Measurements from ENCODE around the gene SLC4A3.

Gene SLC4A3, protein sequence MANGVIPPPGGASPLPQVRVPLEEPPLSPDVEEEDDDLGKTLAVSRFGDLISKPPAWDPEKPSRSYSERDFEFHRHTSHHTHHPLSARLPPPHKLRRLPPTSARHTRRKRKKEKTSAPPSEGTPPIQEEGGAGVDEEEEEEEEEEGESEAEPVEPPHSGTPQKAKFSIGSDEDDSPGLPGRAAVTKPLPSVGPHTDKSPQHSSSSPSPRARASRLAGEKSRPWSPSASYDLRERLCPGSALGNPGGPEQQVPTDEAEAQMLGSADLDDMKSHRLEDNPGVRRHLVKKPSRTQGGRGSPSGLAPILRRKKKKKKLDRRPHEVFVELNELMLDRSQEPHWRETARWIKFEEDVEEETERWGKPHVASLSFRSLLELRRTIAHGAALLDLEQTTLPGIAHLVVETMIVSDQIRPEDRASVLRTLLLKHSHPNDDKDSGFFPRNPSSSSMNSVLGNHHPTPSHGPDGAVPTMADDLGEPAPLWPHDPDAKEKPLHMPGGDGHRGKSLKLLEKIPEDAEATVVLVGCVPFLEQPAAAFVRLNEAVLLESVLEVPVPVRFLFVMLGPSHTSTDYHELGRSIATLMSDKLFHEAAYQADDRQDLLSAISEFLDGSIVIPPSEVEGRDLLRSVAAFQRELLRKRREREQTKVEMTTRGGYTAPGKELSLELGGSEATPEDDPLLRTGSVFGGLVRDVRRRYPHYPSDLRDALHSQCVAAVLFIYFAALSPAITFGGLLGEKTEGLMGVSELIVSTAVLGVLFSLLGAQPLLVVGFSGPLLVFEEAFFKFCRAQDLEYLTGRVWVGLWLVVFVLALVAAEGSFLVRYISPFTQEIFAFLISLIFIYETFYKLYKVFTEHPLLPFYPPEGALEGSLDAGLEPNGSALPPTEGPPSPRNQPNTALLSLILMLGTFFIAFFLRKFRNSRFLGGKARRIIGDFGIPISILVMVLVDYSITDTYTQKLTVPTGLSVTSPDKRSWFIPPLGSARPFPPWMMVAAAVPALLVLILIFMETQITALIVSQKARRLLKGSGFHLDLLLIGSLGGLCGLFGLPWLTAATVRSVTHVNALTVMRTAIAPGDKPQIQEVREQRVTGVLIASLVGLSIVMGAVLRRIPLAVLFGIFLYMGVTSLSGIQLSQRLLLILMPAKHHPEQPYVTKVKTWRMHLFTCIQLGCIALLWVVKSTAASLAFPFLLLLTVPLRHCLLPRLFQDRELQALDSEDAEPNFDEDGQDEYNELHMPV

DNA sequence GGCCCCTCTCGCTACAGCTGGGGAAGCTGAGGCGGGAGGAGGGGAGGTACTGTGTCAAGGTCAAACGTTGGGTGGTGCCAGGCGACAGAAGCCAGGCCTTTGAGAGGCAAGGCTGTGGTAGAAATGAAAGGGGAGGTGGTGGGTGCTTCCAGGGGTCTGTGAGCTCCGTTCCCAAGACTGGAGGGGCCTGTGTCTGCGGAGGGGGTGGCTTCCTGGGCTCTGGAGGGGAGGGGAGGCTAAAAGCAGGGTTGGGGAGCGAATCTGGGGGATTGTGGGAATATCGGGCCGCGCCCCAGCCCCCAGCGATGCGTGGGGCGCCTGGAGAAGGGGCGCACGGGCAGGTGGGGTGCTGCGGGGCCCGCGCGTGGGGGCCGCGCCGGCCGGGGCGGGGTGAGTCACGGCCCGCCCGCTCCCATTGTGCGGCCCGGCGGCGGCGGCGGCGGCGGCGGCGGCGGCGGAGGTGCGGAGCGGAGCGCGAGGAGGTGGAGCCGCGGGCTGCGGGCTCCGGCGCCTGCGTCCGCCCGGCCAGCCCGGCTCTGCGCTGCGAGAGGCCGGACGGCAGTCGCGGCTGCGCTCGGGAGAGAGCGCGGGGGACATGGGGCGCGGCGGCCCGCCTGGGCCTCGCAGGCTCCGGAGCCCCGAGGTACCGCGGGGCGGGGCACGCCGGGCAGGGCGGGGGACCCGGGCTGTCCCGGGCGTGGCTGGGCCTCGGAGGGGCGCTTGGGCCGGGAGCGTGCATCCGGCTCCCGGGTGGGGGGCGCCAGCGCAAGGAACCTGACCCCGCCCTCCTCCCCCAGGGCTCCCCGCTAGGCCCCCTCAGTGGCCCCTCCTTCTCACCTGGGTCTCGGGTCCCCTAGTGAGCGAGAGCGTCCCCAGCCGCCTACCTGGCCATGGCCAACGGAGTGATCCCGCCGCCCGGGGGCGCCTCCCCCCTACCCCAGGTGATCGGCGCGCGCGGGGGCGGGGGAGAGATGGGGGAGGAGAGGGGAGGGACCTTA lies at the start of gene SLC4A3:
Gene SLC4A3, plus strand, starts transcription at position 528 of the 998 bp plus-strand sequence. Its CDS starts 363 bp downstream, at position 891.
- DNase-seq: peak; percentile 46

DNA sequence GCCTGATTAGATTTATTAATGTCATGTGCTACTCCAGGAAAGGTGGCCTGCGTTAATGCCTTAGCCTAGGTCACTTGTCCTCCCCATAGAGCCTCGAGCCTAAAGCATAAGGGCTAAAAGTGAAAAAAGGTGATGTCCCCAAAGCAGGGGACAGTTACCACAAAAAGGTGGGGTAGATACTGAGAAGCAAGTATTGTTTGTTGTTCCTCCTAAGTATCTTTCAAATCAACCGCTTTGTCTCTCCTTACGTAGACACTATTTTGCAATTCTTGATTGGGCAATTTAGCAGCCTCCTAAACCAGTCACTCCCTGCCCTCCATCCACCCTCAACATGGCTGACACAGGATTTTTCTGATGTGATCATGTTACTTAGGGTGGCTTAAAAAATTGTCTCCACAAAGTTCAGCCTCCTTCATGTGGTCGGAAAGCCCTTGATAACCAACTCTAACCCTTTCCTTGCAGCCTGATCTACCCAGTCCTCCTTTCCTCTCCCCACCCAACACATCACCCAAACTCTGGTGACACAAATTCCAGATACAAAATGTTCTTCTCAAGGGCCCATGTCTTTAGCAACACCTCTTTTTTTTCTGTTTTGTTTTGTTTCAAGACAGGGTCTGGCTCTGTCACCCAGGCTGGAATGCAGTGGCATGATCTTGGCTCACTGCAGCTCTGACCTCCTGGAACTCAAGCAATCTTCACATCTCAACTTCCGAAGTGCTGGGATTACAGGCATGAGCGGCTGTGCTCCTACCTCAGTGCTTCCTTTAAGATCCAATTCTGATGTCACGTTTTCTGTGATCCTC lies 48.4 kb upstream of the SLC4A3 start:
- no peak for DNase-seq

DNA sequence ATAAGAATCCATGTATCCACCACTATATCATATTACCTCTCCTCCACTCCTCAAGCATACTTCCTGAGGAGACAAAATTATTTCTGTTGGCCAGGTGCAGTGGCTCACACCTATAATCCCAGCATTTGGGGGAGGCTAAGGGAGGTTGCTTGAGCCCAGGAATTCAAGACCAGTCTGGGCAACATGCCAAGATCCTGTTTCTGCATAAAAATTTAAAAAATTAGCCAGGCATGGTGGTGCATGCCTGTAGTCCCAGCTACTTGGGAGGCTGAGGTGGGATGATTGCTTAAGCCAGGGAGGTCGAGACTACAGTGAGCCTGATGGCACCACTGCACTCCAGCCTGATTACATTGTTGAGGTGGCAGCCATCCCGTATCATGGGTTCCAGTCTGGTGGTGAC lies 46.1 kb upstream of the SLC4A3 start:
- DNase-seq: no peak

DNA sequence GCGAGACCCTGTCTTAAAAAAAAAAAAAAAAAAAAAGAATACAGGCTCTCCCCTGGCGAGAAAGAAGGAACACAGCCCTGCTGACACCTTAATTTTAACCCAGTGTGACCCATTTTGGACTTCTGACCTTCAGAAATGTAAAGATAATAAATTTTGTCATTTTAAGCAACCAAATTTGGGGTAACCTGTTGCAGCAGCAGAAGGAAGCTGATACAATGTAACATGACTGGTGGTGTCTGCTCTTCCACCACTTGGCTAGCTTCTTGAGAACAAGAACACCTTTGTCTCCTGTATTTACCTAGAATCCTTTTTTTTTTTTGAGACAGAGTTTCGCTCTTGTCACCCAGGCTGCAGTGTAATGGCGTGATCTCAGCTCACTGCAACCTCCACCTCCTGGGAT lies 36.3 kb upstream of the SLC4A3 start:
- no peak for DNase-seq

DNA sequence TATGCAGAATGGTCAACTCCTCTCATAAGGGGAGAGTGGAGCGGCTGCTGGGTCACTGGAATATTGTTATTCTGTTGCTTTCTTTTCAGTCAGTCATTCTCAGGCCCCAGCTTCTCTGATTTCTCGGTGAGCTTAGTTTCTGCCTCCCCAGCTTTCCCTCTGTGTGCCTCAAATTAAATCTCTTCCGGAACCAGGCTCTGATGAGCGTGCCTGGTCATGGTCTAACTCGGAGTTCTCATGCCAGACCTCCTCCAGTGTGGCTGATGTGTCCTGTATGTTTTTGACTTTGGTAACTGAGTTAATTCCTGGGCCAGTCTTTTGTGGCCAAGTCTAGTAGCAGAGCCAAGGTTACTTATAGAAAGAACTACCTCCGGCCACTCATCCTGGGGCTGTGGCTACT lies 34.7 kb upstream of the SLC4A3 start:
- no peak for DNase-seq

DNA sequence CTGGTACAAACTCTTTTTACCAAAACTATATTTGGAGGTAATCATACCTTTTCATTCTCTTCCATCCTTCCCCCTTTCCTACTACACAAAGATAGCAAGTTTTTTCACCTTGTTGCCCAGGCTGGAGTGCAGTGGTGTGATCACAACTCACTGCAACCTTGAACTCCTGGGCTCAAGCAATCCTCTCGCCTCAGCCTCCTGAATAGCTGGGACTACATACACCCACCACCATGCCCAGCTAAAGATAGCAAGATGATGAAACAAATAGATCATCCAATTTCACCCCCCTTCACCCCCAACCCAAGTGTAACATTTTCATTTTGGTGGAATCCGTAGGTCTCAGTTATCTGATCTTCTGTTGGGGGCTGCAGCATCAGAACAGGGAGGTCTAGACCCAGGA lies 34.3 kb upstream of the SLC4A3 start:
- no peak for DNase-seq

DNA sequence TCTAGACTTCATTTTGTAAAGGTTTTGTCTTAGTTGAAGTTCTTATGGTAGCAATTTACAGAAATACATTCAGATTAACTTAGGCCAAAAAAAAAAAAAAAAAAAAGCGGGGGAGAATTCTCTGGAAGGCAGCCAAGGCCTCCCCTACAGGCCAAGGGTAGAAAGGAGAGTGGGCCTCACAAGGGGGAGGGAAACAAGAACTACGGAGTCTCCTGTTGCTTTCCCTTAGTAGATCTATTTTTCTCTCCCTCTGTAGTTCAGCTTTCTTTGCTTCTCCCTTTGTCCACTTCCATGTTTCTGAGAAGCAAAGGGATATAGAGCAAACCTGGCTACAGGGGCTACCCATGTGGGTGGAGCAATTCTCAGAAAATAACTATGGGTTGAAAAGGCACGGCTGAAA lies 32.2 kb upstream of the SLC4A3 start:
- DNase-seq: no peak

DNA sequence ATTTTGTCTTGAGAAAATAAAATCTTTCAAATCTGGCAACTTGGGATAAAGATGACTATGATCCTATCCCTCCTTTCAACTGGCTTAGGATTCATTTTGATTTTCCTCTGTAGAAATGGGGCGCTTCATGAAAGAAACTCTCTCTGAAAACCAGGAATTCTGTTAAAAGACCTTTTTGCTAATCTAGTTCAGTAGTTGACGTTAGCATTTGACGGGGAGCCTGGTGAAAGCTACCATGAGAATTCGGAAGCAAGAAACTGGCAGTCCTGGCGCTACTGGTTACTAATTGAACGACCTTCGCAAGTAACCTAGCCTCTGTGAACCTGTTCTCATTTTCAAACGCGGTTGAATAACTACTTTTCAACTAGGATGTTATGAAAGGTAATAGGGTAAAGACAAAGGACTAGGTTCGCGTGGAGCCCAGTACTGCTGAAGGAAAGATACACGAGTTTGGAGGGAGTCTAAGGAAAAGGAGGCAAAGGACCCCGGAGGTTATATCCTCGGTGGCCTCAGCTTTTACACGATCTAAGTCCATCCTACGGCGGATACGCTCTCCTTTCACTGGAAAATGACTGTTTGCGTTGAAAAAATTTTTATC lies 30.4 kb upstream of the SLC4A3 start:
- DNase-seq: peak; percentile 41

DNA sequence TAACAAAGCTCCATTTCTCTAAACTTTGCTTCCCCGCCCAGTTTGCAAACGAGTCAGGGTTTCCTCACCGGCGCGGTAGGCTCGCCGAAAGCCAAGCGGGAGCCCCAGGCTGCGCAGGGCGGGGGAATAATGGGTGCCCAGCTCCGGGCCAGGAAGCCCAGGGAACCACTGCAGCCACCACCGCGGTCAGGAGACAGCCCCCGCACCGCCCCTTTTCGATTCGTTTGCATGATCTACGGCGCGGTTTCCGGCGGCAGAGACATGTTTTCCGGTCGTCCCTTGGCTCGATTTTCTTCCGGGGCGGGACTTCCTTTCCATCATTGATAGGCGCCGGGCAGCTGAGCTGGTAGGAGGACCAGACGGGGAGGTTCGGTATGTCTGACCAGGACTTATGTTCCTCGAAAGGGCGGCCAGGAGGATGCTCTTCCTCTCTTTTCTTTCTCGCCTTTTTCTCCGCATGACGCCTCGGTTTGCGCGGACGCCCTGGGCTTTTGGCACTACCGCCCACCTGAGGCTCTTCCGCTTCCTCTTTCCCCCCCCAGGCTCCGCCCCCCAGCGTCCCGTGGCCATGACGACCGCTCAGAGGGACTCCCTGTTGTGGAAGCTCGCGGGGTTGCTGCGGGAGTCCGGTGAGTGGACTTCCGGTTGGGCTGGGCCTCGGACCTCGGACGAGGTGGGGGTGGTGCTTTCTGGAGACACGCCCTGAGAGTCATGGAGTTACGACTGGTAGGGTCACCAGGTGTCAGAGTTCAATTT lies 29.7 kb upstream of the SLC4A3 start, which contains the start of gene STK11IP:
Gene STK11IP, plus strand, starts transcription at position 306 of the 756 bp plus-strand sequence. Its CDS starts 263 bp downstream, at position 569.
- peak; percentile 94 for DNase-seq

DNA sequence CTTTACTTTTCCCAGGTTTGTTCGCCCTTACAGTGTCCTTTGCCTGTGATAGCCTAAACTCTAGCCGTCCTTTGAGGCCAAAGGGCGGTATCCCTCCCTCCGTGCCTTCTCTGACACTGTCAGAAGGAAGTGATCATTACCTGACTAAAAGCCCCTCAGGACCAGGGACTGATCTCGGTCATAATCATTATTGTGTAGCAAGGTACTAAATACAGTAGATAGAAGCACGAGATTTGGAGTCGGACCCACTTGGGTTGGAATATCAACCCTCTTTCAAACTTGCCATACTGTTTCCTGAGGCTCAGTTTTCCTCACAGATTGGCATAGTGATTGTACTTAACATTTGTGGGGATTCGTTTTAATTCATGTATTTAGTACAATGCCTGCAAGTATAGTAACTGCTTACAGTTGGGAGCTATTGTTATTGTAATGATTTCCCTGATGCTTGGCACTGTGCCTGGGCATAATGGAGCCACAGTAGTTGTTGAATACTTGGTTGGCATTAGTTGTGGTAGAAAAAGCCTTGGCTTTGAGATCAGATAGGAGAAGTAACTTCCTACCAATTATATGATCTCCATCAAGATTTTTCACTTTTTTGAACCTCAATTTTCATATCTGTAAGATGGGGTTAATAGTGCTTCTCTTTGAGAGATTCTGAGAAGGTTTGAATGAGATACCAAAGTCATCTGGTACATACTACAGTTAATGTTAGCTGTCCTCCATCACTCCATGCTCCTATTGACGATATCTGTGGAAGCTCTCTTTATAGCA lies 28.9 kb upstream of the SLC4A3 start:
- DNase-seq: no peak

DNA sequence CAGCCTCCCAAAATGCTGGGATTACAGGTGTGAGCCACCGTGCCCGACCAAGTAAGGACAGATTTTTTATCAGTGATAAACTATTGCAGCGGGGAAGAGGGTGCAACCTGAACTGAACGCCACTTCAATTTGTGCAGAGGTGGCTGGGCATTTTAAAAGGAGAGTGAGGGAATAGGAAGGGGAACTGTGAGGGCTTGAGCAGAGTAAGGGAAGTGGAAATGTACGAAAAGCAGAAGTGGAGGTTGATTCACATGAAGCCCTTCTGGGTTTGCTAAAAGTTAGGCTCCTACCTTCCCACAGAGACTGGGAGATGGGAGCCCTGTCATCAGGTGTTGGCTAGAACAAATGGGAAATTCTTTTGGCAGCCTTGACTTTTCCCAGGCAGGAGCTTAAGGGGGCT lies 23.7 kb upstream of the SLC4A3 start:
- DNase-seq: no peak

DNA sequence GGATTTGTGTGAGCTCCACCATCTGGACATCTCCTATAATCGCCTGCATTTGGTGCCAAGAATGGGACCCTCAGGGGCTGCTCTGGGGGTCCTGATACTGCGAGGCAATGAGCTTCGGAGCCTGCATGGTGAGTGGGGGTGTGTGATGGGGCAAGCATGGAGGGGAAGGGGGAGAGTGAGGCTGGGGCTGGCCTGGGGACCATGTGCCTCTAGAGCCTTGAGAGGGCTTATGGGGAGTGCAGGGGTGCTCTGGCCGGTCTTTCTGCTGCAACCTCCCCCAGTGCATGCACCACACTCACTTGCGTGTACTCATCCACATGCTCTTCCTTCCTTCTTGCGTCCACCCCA lies 21.8 kb upstream of the SLC4A3 start:
- no peak for DNase-seq

DNA sequence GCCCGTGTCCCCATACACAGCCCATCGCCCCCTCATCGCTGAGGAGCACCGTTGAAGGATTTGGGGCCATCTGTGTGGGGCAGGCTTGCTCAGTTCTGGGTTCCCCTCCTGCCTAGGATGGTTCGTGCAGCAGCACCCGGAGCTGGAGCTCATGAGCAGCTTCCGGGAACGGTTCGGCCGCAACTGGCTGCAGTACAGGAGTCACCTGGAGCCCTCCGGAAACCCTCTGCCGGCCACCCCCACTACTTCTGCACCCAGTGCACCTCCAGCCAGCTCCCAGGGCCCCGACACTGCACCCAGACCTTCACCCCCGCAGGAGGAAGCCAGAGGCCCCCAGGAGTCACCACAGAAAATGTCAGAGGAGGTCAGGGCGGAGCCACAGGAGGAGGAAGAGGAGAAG lies 19.5 kb upstream of the SLC4A3 start:
- no peak for DNase-seq

DNA sequence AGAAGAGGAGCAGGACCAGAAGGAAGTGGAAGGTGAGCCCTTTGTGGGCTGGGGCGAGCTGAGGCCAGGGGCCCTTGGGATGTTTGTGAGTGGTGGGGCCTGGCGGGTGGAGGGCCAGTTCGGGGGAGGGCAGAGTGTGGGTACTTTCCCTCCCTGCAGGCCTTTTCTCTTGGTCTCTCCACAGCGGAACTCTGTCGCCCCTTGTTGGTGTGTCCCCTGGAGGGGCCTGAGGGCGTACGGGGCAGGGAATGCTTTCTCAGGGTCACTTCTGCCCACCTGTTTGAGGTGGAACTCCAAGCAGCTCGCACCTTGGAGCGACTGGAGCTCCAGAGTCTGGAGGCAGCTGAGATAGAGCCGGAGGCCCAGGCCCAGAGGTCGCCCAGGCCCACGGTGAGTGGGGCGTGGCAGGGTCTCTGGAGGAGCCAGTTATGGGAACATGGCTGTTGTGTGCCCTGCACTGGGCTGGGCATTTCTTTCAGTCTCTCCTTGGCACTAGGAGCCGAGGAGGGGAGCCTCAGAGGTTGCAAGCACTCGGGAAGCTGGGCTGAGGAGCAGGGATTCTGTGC lies 18.9 kb upstream of the SLC4A3 start:
- DNase-seq: no peak

DNA sequence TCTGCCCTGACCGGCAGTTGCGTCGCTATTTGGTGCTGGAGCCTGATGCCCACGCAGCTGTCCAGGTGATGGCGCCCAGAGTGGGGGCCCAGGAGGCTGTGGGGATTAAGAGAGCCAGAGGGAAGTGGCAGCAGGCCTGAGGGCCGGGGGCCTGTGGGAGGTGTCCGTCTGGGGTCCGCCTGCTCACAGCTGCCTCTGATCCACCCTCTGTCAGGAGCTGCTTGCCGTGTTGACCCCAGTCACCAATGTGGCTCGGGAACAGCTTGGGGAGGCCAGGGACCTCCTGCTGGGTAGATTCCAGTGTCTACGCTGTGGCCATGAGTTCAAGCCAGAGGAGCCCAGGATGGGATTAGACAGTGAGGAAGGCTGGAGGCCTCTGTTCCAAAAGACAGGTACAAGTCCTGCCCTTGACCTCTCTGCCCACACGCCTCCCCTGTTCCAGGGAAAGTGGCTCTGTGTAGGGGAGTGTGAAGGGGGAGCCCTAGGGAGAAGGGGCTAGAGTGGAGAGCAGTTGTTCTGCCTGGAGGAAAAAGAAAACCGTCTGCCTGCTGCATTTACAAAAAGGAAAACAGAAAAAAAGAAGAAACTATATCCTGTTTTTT lies 18.2 kb upstream of the SLC4A3 start:
- DNase-seq: no peak

DNA sequence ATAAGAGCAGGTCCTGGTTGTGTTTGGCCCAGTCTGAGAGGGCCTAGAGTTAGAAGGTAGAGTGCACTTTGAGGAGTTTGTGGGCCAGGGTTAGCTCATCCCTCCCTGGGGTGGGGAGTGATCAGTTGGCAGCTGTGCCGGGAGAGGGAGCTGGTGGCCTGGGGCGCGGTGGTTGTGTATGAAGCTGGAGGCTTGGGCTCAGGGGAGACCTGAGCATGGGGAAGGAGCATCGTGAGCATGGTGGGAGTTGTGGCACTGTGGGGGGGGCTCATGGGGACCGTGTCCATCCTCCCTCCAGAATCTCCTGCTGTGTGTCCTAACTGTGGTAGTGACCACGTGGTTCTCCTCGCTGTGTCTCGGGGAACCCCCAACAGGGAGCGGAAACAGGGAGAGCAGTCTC lies 16.1 kb upstream of the SLC4A3 start:
- DNase-seq: no peak

DNA sequence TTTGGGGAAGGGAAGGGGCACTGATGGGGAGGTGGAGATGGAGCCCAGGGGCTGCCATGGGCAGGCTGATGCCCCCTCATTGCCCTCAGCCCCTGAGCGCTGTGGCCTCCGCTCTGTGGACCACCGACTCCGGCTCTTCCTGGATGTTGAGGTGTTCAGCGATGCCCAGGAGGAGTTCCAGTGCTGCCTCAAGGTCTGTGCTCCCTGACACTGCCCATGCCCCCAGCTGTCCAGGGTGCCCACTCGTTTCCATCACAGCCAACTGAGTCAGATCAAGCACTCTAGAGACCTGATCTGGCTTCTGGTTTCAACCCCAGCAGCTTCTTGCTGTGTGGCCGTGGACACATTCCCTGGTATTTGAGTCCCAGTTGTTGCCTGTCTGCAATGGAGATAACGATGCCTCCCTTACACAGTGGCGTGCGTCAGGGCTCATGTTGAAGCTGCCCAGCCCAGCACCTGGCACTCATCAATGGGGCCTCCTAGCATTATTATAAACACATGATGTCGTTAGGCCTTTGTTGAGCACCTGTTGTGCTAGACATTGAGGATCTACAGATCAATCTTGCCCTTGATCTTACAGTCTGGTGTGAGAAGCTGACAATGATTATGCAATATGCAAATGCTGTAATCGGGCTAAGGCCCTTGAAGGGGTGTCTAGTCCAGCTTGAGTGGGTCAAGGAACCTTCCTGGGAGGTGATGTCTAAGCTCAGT lies 15.4 kb upstream of the SLC4A3 start:
- no peak for DNase-seq

All from NCI-H146 (cell line).